Ecto neural progenitor cell (in vitro differentiated cells): ENCODE results near the gene TDRD7.
A peak's percentile ranks its signal among the peaks of the same experiment; 100 is the strongest.

Source experiments
- DNase-seq: peaks from one replicate; pipeline ENCODE4 v3.0.0-alpha.2; 2018; ENCODE audit warnings: low spot score

The TDRD7 gene

GRCh38 chr9:97505845-97506244, 93.9 kb downstream of the TDRD7 start:
- DNase-seq = no peak

DNA sequence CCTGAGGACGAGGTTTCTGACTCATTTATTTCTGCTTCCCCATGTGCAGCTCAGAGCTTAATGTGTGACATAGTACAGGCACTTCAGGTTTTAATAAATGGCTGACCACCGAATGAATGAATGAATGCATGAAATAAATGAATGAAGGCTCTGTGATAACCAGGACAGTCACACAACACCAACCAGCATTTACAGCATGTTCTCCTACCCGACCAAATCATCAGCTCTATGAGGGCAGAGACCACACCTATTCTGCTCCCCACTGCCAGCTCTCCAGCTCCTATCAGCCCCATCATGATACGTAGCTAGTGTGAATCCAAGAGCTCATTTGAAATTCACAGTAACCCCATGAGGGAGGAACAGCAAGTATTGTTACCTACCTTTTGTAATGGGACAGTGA, 94.4 kb downstream of the TDRD7 start:
- no peak for DNase-seq

DNA sequence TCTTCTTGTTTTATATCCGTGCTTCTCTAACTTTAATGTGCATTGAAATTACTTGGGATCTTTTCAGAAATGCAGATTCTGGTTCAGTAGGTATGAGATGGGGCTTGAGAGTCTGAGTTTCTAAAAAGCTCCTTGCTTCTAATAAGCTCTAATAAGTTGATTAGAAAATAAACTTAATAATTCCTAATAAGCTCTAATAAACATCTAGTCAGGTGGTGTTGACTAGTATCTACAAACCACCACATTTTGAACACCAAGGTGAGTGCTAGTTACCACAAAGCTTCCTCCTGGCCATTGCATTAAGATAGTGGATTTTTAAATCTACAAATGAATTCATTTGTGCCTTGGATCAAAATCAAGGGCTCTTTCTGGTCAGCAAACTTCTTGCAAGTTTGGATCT, 94.9 kb downstream of the TDRD7 start:
- no peak for DNase-seq

GRCh38 chr9:97507428-97507984, 95.6 kb downstream of the TDRD7 start:
- DNase-seq = peak; percentile 13

GRCh38 chr9:97508852-97509251, 97.0 kb downstream of the TDRD7 start:
- DNase-seq = peak; percentile 9

- DNase-seq = peak; percentile 24
These were observed 99.1 kb downstream of the TDRD7 start for GRCh38 chr9:97510797-97511654.

DNA sequence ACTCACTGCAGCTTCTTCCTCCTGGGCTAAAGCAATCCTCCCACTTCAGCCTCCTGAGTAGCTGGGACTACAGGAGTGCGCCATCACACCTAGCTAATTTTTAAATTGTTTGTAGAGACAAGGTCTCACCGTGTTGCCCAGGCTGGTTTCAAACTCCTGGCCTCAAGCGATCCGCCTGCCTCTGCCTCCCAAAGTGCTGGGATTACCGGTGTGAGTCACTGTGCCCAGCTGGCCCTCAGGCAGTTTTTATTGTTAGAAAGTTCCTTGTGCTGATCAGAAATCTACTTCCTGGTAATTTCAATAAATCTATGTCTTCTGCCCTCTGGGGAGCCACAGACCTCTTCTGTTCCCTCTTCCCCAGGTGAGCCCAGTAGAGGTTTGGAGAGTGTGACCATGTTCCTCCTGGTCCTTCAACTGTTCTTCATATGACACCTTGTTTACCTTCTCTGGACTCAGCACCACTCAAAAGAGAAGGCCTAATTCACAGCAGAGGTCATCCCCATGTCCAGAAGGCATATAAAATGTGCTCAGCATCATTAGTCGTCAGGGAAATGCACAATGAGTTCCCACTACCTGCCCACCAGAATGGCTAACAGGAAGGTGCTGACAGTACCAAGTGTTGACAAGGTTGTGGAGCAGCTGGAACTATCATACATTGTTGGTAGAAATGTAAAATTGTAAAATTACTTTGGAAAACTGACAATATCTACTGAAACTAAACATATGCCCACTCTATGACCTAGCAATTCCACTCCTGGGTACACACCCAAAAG, 99.9 kb downstream of the TDRD7 start:
- DNase-seq = peak; percentile 15

DNA sequence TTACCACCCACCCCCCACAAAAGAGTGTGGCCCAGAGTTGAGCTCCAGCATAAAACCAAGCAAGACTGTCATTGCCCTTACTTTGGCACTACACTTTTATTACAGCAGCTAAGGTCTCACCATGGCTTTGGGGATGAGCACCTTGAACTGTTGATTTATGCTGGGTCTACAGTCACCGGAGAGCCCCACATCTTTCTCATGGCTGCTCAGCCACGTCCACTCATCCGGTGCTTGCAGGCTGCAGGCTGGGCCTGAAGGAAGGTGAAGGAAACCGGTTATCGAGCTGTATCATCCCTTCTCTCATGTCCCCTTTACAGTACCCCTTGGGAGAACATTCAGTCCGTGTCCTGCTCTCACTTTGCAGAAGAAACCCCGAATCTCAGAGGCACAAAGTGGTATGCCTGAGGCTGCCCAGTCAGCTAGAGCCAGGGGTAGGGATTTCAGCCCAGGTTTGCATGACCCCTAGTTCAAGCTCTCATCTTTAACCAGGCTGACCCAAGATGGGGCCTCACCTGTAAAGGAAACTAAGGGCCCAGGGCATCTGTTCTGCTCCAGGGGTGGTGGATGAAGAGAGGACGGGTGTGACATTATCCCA, 101.2 kb downstream of the TDRD7 start:
- peak; percentile 32 for DNase-seq

GRCh38 chr9:97514531-97514930, 102.6 kb downstream of the TDRD7 start:
- DNase-seq = no peak

- DNase-seq = no peak
These were observed 103.8 kb downstream of the TDRD7 start for GRCh38 chr9:97515662-97516061.

DNA sequence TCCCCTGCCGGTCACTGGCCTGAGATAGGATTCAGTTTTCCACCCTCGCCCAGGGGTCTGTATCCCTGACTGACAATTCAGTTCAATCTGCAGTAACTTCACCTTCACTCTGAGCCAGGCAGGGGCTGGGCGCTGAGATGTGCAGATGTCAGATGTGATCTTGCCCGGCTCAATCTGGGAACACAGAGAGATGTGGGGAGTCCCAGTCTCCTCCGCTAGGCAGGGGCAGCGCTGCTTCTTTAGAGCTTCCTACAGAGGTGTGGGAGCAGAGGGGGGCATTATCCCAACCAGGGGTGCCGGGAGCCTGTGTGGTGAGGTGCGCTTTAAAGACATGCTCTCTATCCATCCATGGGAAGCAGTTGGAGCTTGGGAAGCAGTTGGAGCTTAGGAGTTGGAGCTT, 104.2 kb downstream of the TDRD7 start:
- no peak for DNase-seq

- no peak for DNase-seq
These were observed 105.6 kb downstream of the TDRD7 start for GRCh38 chr9:97517331-97518089.

DNA sequence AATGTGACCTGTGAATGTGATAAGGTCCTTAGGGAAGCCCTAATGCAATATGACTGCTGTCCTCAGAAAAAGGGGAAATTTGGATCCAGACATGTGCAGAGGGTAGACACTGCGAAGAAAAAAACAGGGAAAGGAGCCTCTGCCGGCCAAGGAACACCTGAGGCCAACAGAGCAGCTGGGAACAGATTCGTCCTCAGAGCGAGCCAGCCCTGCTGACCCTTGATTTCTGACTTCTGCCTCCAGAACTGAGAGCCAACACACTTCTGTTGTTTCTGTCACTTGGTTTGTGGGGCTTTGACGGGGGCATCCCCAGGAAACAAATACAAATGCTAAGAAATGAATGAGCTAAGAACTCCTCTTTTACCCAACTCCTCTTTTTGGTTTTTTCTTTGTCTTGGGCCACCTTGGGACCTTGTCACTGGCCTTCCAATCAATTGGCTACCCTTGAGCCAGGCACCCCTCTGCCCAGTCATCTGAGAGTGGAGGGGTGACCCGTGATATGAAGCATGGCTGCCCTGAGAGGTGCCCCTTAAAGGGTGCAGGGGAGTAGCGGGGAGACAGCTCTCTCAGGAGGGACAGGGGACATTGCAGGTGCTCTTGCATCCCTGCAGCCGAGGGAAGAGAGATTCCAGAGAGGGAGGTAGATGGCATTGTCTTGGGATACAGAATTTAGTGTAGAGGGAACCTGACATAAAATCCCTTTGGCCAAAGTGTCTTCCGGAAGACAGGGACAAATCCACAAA, 106.4 kb downstream of the TDRD7 start:
- no peak for DNase-seq

DNA sequence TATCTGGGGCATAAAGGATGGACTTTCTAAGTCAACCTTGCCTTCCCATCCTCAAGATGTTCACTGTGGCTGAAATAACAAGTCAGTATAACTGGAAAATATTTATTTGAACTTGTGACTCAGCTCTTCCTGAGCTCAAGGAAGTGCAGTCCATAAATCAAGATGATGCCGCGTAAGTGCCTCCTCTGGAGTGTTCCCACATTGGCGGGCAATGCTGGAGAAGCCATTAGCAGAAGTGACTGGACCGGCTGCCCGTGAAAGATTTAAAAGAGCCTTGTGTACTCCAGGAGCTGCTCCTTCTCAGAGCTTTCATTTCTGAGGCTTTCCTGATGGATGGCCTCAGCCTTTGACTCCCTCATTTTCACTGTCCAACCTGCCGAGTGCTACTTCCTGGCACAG, 107.0 kb downstream of the TDRD7 start:
- no peak for DNase-seq

GRCh38 chr9:97519441-97519970, 107.6 kb downstream of the TDRD7 start:
- DNase-seq = no peak

GRCh38 chr9:97521576-97522333, 109.9 kb downstream of the TDRD7 start:
- DNase-seq = no peak

- no peak for DNase-seq
These were observed 112.5 kb downstream of the TDRD7 start for GRCh38 chr9:97524424-97524823.

DNA sequence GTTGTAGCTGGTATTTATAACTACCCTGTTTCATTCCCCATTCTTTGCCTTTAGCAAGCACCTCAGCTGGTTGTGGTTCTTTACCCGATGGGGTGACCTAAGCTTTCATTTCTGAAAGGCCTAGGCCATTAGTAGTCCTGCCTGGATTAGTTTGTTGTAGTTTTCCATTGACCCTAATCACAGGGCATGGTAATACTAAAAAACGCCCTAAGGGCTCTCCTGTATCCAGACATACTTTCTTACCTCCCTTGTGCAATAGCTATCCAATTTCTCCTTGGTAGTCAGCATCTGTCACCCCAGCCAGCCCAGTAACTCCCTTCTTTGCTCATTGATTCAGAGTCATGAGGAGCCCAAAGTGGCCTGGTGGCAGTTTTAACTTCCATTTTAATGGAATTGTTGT, 113.6 kb downstream of the TDRD7 start:
- no peak for DNase-seq

GRCh38 chr9:97526895-97527575, 115.1 kb downstream of the TDRD7 start:
- DNase-seq = no peak
